K562 (cell line): Measurements from ENCODE around the gene MPND. TPM values are rescaled to one million over a fixed set of nuclear protein-coding genes. Genes with fewer than 3 reads are reported as not detected.

ENCODE experiments used
- CREB1 ChIP-seq, 2 experiments: sonication (generic) in 1 of 2; formaldehyde crosslinking in 1 of 2; IDR thresholded peaks; 2 replicates each; pipeline versions ENCODE4 v1.6.1 to v1.8.0; 2012 to 2022; ENCODE audit warnings: inconsistent platforms in 1 of 2, mild to moderate bottlenecking in 1 of 2, missing genetic modification reagents in 1 of 2, moderate library complexity in 1 of 2
- ESRRB ChIP-seq: fragments of 250-450 bp; sonication (Bioruptor Pico); IDR thresholded peaks from 2 replicates; pipeline ENCODE4 v1.5.0; 2020; ENCODE audit warnings: mild to moderate bottlenecking, moderate library complexity, borderline replicate concordance
- KLF6 ChIP-seq: fragments of 250-450 bp; sonication (Bioruptor Pico); IDR thresholded peaks from 2 replicates; pipeline ENCODE4 v1.4.0; 2020; ENCODE audit warnings: mild to moderate bottlenecking, moderate library complexity, borderline replicate concordance
- LARP7 ChIP-seq: fragments of 450-650 bp; IDR thresholded peaks from 2 replicates; pipeline ENCODE4 v1.6.1; 2016
- MAFG ChIP-seq: fragments of 450-650 bp; conservative IDR thresholded peaks from 2 replicates; pipeline ENCODE4 v1.6.1; 2016; ENCODE audit warnings: missing genetic modification characterization, missing compliant biosample characterization
- NCOR1 ChIP-seq: fragments of 450-650 bp; IDR thresholded peaks from 2 replicates; pipeline ENCODE4 v1.6.1; 2016; ENCODE audit warnings: mild to moderate bottlenecking, moderate library complexity
- NEUROD1 ChIP-seq: fragments of 150-350 bp; IDR thresholded peaks from 2 replicates; pipeline ENCODE4 v1.6.1; 2014; ENCODE audit warnings: borderline replicate concordance, low read length, low read depth; ENCODE audit not compliant: partially characterized antibody
- TEAD4 ChIP-seq, 2 experiments: sonication (generic) in 1 of 2; formaldehyde crosslinking in 1 of 2; IDR thresholded peaks; 2 replicates each; pipeline versions ENCODE4 v1.6.1 to v1.8.0; 2012 to 2022; ENCODE audit warnings: borderline replicate concordance in 1 of 2, inconsistent platforms in 1 of 2, low read length in 1 of 2, mild to moderate bottlenecking in 1 of 2, missing genetic modification reagents in 1 of 2
- ZNF133 ChIP-seq: fragments of 250-450 bp; sonication (Bioruptor Pico); IDR thresholded peaks from 2 replicates; pipeline ENCODE4 v1.4.0; 2020; ENCODE audit warnings: mild to moderate bottlenecking
- ZNF274 ChIP-seq: IDR thresholded peaks from 2 replicates; pipeline ENCODE4 v1.6.1; 2011; ENCODE audit warnings: low read depth, mild to moderate bottlenecking, low read length, moderate library complexity, borderline replicate concordance
- ZNF41 ChIP-seq: fragments of 250-450 bp; sonication (Bioruptor Pico); conservative IDR thresholded peaks from 2 replicates; pipeline ENCODE4 v1.4.0; 2020; ENCODE audit warnings: mild to moderate bottlenecking
- ZNF589 ChIP-seq: fragments of 200-800 bp; sonication (Bioruptor generic); IDR thresholded peaks from 2 replicates; pipeline ENCODE4 v1.6.1; 2016; ENCODE audit warnings: low read depth, missing genetic modification characterization, missing compliant biosample characterization
- polyA plus RNA-seq, 8 experiments: library from polyadenylated mRNA; depleted of rRNA in 4 of 8; stranded (reverse) in 5 of 8; unstranded in 3 of 8; fragments of >200 nt; fragmentation: Nextera tagmentation in 2 of 8; fragmentation: Illumina TruSeq in 1 of 8; extraction: Ambion mirVana in 2 of 8; extraction: Trizol in 1 of 8; gene quantifications; 2 replicates each; pipeline versions ENCODE4 v1.2.1 to v1.2.3, GENCODE V29; 2011 to 2014; ENCODE audit warnings: inconsistent platforms in 1 of 8, missing spikeins in 1 of 8
- total RNA-seq, 7 experiments: library from RNA; depleted of rRNA in 6 of 7; stranded (reverse); fragments of >200 nt in 6 of 7; fragmentation: Illumina TruSeq in 2 of 7; extraction: Trizol in 2 of 7; gene quantifications; 2 replicates each; pipeline versions ENCODE4 v1.2.1 to v1.2.3, GENCODE V29; 2011 to 2021; ENCODE audit warnings: low replicate concordance in 1 of 7
- TF ChIP-seq, protein P1 (sequence below): fragments of 450-650 bp; IDR thresholded peaks from 2 replicates; pipeline ENCODE4 v1.6.1; 2016; ENCODE audit warnings: low read depth, mild to moderate bottlenecking, moderate library complexity
- TF ChIP-seq, protein P2 (sequence below): fragments of 150-350 bp; conservative IDR thresholded peaks from 2 replicates; pipeline ENCODE4 v1.6.1; 2014; ENCODE audit warnings: low read length
- TF ChIP-seq, protein P3 (sequence below): fragments of 250-450 bp; sonication (Bioruptor Pico); IDR thresholded peaks from 2 replicates; pipeline ENCODE4 v1.5.0; 2020; ENCODE audit warnings: mild to moderate bottlenecking, borderline replicate concordance
- TF ChIP-seq, protein P4 (sequence below), 2 experiments: fragments of 150-350 bp in 1 of 2; IDR thresholded peaks; 2 replicates each; pipeline ENCODE4 v1.6.1; 2012 to 2016; ENCODE audit warnings: low read depth in 2 of 2, low read length in 2 of 2, mild to moderate bottlenecking in 1 of 2, moderate library complexity in 1 of 2

The MPND gene
- total and polyA plus RNA-seq, 9 of the 15 experiments (the other 6 are each of a cell fraction or from before 2014, with no cell fraction given), result 0.25 to 14.0 (median 3.9) TPM

DNA sequence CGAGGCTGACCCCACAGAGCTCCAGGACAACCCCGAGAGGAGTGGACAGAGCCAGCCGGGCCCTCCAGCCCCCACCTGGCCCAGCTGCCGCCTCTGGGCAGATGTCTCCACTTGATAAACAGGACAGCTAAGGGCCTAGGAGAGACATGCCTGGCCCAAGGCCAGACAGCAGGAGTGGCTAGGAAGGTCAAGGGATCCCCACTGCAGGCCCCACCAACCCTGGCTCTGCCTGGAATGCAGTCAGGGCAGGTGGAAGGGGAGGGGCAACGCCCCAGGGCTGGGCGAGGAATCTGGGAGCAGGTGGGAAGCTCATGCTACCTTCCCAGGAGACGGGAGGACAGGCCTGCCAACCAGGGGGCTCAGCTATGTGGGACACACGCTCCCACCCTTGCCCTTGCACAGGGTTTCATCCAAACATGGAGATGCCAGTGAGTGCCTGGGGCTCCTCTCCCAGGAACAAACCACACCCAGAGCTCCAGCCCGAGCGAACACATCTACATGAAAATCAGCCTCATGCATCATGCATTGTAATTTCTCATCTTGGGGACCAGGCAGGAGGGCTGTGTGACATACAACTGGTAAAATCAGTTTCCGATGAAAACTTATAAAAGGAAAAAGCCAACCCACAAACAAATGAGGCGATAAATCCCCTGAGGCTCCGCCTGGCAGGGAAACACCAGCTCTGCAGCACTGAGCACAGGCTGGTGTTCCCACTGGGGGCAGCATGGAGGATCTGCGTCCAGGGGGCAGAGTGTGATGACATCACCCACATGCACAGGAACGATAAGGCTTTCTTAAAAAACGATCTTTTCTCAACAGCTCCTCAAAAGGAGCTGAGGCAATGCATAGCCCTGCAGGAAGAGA, 32.0 kb downstream of the MPND start (continued):
- TF ChIP-seq CREB1 (IDR thresholded peaks at IDR 0.05) (peak; percentile 76), CREB1 (CRISPR knock-in tag; IDR thresholded peaks at IDR 0.05) (peak; percentile 85), MAFG (tag) (no peak), ZNF133 (CRISPR knock-in tag) (peak; percentile 76; the same call in 1 of the 2 replicates), ZNF274 (no peak), ESRRB (CRISPR knock-in tag) (no peak), NEUROD1 (peak; percentile 84), ZNF41 (no peak), ZNF589 (CRISPR knock-in tag) (peak; percentile 87; the same call in 1 of the 2 replicates), TEAD4 (IDR thresholded peaks at IDR 0.05; ENCODE audit: low read length) (peak; percentile 88), TEAD4 (CRISPR knock-in tag; IDR thresholded peaks at IDR 0.05; ENCODE audit: borderline replicate concordance) (no peak), LARP7 (0 out of 2 replicates have a peak, but pooled peaks have one; percentile 6), NCOR1 (peak; percentile 88), KLF6 (CRISPR knock-in tag) (no peak)
- TF ChIP-seq, protein P1, sequence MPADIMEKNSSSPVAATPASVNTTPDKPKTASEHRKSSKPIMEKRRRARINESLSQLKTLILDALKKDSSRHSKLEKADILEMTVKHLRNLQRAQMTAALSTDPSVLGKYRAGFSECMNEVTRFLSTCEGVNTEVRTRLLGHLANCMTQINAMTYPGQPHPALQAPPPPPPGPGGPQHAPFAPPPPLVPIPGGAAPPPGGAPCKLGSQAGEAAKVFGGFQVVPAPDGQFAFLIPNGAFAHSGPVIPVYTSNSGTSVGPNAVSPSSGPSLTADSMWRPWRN, result peak; percentile 52
- TF ChIP-seq, protein P2, sequence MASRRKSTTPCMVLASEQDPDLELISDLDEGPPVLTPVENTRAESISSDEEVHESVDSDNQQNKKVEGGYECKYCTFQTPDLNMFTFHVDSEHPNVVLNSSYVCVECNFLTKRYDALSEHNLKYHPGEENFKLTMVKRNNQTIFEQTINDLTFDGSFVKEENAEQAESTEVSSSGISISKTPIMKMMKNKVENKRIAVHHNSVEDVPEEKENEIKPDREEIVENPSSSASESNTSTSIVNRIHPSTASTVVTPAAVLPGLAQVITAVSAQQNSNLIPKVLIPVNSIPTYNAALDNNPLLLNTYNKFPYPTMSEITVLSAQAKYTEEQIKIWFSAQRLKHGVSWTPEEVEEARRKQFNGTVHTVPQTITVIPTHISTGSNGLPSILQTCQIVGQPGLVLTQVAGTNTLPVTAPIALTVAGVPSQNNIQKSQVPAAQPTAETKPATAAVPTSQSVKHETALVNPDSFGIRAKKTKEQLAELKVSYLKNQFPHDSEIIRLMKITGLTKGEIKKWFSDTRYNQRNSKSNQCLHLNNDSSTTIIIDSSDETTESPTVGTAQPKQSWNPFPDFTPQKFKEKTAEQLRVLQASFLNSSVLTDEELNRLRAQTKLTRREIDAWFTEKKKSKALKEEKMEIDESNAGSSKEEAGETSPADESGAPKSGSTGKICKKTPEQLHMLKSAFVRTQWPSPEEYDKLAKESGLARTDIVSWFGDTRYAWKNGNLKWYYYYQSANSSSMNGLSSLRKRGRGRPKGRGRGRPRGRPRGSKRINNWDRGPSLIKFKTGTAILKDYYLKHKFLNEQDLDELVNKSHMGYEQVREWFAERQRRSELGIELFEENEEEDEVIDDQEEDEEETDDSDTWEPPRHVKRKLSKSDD, result no peak
- TF ChIP-seq, protein P3, sequence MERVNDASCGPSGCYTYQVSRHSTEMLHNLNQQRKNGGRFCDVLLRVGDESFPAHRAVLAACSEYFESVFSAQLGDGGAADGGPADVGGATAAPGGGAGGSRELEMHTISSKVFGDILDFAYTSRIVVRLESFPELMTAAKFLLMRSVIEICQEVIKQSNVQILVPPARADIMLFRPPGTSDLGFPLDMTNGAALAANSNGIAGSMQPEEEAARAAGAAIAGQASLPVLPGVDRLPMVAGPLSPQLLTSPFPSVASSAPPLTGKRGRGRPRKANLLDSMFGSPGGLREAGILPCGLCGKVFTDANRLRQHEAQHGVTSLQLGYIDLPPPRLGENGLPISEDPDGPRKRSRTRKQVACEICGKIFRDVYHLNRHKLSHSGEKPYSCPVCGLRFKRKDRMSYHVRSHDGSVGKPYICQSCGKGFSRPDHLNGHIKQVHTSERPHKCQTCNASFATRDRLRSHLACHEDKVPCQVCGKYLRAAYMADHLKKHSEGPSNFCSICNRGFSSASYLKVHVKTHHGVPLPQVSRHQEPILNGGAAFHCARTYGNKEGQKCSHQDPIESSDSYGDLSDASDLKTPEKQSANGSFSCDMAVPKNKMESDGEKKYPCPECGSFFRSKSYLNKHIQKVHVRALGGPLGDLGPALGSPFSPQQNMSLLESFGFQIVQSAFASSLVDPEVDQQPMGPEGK (CRISPR knock-in tag), result no peak
- TF ChIP-seq, protein P4, sequence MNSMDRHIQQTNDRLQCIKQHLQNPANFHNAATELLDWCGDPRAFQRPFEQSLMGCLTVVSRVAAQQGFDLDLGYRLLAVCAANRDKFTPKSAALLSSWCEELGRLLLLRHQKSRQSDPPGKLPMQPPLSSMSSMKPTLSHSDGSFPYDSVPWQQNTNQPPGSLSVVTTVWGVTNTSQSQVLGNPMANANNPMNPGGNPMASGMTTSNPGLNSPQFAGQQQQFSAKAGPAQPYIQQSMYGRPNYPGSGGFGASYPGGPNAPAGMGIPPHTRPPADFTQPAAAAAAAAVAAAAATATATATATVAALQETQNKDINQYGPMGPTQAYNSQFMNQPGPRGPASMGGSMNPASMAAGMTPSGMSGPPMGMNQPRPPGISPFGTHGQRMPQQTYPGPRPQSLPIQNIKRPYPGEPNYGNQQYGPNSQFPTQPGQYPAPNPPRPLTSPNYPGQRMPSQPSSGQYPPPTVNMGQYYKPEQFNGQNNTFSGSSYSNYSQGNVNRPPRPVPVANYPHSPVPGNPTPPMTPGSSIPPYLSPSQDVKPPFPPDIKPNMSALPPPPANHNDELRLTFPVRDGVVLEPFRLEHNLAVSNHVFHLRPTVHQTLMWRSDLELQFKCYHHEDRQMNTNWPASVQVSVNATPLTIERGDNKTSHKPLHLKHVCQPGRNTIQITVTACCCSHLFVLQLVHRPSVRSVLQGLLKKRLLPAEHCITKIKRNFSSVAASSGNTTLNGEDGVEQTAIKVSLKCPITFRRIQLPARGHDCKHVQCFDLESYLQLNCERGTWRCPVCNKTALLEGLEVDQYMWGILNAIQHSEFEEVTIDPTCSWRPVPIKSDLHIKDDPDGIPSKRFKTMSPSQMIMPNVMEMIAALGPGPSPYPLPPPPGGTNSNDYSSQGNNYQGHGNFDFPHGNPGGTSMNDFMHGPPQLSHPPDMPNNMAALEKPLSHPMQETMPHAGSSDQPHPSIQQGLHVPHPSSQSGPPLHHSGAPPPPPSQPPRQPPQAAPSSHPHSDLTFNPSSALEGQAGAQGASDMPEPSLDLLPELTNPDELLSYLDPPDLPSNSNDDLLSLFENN (IDR thresholded peaks at IDR 0.05; ENCODE audit: low read depth in 2 of 2, low read length in 2 of 2), result peak in 1 of 2 experiments; percentile 87; a peak in 2 of 4 replicates
